IMR-90 (cell line): ENCODE data around the gene SIPA1.

Experiments
- CEBPB ChIP-seq: IDR thresholded peaks from 2 replicates; pipeline ENCODE4 v1.6.1; 2012; ENCODE audit warnings: low read depth, low read length, improper control_type of control experiment
- CHD1 ChIP-seq: IDR thresholded peaks from 2 replicates; pipeline ENCODE4 v1.6.1; 2012; ENCODE audit warnings: low read depth, low read length, improper control_type of control experiment
- NFE2L2 ChIP-seq: fragments of 150-350 bp; IDR thresholded peaks from 2 replicates; pipeline ENCODE4 v1.6.1; 2016; ENCODE audit warnings: low read depth, mild to moderate bottlenecking, low read length
- POLR2A ChIP-seq: IDR thresholded peaks from 2 replicates; pipeline ENCODE4 v1.6.1; 2012; ENCODE audit warnings: mild to moderate bottlenecking, low read depth, low read length
- RCOR1 ChIP-seq: IDR thresholded peaks from 2 replicates; pipeline ENCODE4 v1.6.1; 2012; ENCODE audit warnings: mild to moderate bottlenecking, low read length, improper control_type of control experiment; ENCODE audit not compliant: insufficient replicate concordance
- TF ChIP-seq, protein P1 (sequence below): conservative IDR thresholded peaks from 2 replicates; pipeline ENCODE4 v1.5.1; 2012; ENCODE audit warnings: mild to moderate bottlenecking, low read depth, low read length, improper control_type of control experiment

- TF ChIP-seq, protein P1, sequence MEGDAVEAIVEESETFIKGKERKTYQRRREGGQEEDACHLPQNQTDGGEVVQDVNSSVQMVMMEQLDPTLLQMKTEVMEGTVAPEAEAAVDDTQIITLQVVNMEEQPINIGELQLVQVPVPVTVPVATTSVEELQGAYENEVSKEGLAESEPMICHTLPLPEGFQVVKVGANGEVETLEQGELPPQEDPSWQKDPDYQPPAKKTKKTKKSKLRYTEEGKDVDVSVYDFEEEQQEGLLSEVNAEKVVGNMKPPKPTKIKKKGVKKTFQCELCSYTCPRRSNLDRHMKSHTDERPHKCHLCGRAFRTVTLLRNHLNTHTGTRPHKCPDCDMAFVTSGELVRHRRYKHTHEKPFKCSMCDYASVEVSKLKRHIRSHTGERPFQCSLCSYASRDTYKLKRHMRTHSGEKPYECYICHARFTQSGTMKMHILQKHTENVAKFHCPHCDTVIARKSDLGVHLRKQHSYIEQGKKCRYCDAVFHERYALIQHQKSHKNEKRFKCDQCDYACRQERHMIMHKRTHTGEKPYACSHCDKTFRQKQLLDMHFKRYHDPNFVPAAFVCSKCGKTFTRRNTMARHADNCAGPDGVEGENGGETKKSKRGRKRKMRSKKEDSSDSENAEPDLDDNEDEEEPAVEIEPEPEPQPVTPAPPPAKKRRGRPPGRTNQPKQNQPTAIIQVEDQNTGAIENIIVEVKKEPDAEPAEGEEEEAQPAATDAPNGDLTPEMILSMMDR: no peak
- TF ChIP-seq CHD1 (no peak), POLR2A (no peak), CEBPB (no peak), RCOR1 (no peak), NFE2L2 (no peak)
Observed at GRCh38 chr11:65617990-65618751, 19.7 kb upstream of the SIPA1 start.
